Measurements from ENCODE around the gene PDIA3. TPM values are rescaled to one million over a fixed set of nuclear protein-coding genes. Genes with fewer than 3 reads are reported as not detected.
"Not testable (repeated sequence)": the region's sequence is repeated elsewhere in the genome, so short reads cannot be mapped to it uniquely, and the experiment has no call there.

Gene PDIA3
- total RNA-seq, 1 donor from 2014 or later: 47.5 TPM

- H3K27ac ChIP-seq (ENCODE audit: low read depth, low read length): no peak overlapping the region
- H3K36me3 ChIP-seq (ENCODE audit: control insufficient read depth in 3 of 3, insufficient read depth in 3 of 3, low read length in 3 of 3): peaks cover 54 to 88% (median 75%) of the 10 kb centered on the region in 3 donors
- no peaks in the 10 kb centered on the region for H3K27me3 ChIP-seq (ENCODE audit: control insufficient read depth in 3 of 3, insufficient read depth in 3 of 3, low read length in 3 of 3)
- no peaks in the 10 kb centered on the region for H3K4me1 ChIP-seq (ENCODE audit: control insufficient read depth in 3 of 3, insufficient read depth in 3 of 3, low read length in 3 of 3)
- H3K9me3 ChIP-seq (ENCODE audit: control insufficient read depth in 3 of 3, low read length in 3 of 3): no peaks in the 10 kb centered on the region
- H3K4me3 ChIP-seq (ENCODE audit: low read length in 3 of 3): no peak overlapping the region
- H3K9ac ChIP-seq (ENCODE audit: low read depth in 1 of 3, low read length in 3 of 3): no peak overlapping the region
Observed at GRCh38 chr15:43808960-43809678, 62.9 kb downstream of the PDIA3 start.

GRCh38 chr15:43815064-43815463, 68.8 kb downstream of the PDIA3 start:
- H3K9ac ChIP-seq (ENCODE audit: low read depth in 1 of 3, low read length in 3 of 3); H3K4me1 ChIP-seq (ENCODE audit: control insufficient read depth in 3 of 3, insufficient read depth in 3 of 3, low read length in 3 of 3); H3K4me3 ChIP-seq (ENCODE audit: low read length in 3 of 3); H3K27me3 ChIP-seq (ENCODE audit: control insufficient read depth in 3 of 3, insufficient read depth in 3 of 3, low read length in 3 of 3); H3K27ac ChIP-seq (ENCODE audit: low read depth, low read length); H3K9me3 ChIP-seq (ENCODE audit: control insufficient read depth in 3 of 3, low read length in 3 of 3): not testable (repeated sequence)
- H3K36me3 ChIP-seq (ENCODE audit: control insufficient read depth in 3 of 3, insufficient read depth in 3 of 3, low read length in 3 of 3): peaks cover 35 to 56% (median 50%) of the 10 kb centered on the region in 3 donors

DNA sequence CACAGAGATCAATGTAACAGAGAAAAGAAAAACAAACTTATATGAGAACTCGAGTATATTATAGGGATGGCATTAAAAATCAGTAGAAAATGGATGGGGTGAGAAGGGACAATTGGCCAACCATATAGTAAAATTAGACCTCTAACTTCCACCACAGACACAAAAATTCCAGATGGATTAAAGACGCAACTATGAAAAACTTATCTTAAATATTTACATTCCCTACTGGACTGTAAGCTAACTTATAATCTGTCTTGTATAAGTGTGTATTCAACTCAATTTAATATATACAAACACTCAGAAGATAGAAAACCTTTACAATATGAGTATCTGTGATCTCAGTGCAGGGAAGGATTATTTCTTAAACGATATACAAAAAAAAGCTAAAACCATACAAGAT, 75.3 kb downstream of the PDIA3 start:
- H3K9ac ChIP-seq (ENCODE audit: low read depth in 1 of 3, low read length in 3 of 3): peak overlapping the region in 1 of 3 donors; percentile 43

More for the DNA sequence above, 75.3 kb downstream of the PDIA3 start:
- peaks cover 9 to 16% (median 10%) of the 10 kb centered on the region in 3 donors for H3K4me1 ChIP-seq (ENCODE audit: control insufficient read depth in 3 of 3, insufficient read depth in 3 of 3, low read length in 3 of 3)
- H3K9me3 ChIP-seq (ENCODE audit: control insufficient read depth in 3 of 3, low read length in 3 of 3): no peaks in the 10 kb centered on the region
- H3K4me3 ChIP-seq (ENCODE audit: low read length in 3 of 3): no peak overlapping the region
- H3K36me3 ChIP-seq (ENCODE audit: control insufficient read depth in 3 of 3, insufficient read depth in 3 of 3, low read length in 3 of 3): peaks cover 0 to 15% (median 0%) of the 10 kb centered on the region in 3 donors
- H3K27me3 ChIP-seq (ENCODE audit: control insufficient read depth in 3 of 3, insufficient read depth in 3 of 3, low read length in 3 of 3): peaks cover 0 to 3% (median 0%) of the 10 kb centered on the region in 3 donors
- H3K27ac ChIP-seq (ENCODE audit: low read depth, low read length): no peak overlapping the region

Small RNA genes lying within 50 kb of the gene (small RNA-seq; reads per million reads assigned to genes)
- gene MIR1282 (not detected), gene RNU6-353P (not detected), gene RNU6-354P (not detected)

Other genes with a start within 250 kb of the PDIA3 start
- 19.3 TPM for gene MAP1A, start 228.8 kb upstream of the PDIA3 start, total RNA-seq
- 8.9 TPM for gene PPIP5K1, start 156.2 kb upstream of the PDIA3 start, total RNA-seq
- under 0.01 TPM for gene CKMT1B, start 152.4 kb upstream of the PDIA3 start, total RNA-seq
- gene STRC, start 127.6 kb upstream of the PDIA3 start, total RNA-seq: under 0.01 TPM
- gene CATSPER2, start 97.6 kb upstream of the PDIA3 start, total RNA-seq: 3.1 TPM
- not detected for gene CKMT1A, start 52.6 kb upstream of the PDIA3 start, total RNA-seq
- gene ELL3, start 30.5 kb downstream of the PDIA3 start, total RNA-seq: 4.2 TPM
- 175 TPM for gene SERF2, start 45.9 kb downstream of the PDIA3 start, total RNA-seq
- gene SERINC4, start 53.8 kb downstream of the PDIA3 start, total RNA-seq: under 0.01 TPM
- gene HYPK, start 54.2 kb downstream of the PDIA3 start, total RNA-seq: 14.1 TPM
- 21.9 TPM for gene MFAP1, start 78.3 kb downstream of the PDIA3 start, total RNA-seq
- gene WDR76, start 80.6 kb downstream of the PDIA3 start, total RNA-seq: 5.7 TPM